Dermis blood vessel endothelial cell (primary cell): ENCODE results near the gene ACIN1. TPM values are rescaled to one million over a fixed set of nuclear protein-coding genes. Genes with fewer than 3 reads are reported as not detected.
"Not testable (repeated sequence)": the region's sequence is repeated elsewhere in the genome, so short reads cannot be mapped to it uniquely, and the experiment has no call there.

Experiments used
- DNase-seq: peaks from one replicate; pipeline ENCODE4 v3.0.0; 2010
- total RNA-seq: library from RNA; depleted of rRNA; stranded (reverse); fragments of >200 nt; gene quantifications from 2 replicates; pipeline ENCODE4 v1.2.3, GENCODE V29; 2014

The ACIN1 gene
- total RNA-seq, 1 donor from 2014 or later: 65.2 TPM

GRCh38 chr14:23035303-23036144, 59.4 kb downstream of the ACIN1 start:
- no peak for DNase-seq

GRCh38 chr14:23034498-23035302, 60.2 kb downstream of the ACIN1 start, which contains the start of gene PSMB5:
TSS of gene PSMB5 (minus strand) at chr14:23034900. CDS start at chr14:23034881, 19 bp downstream.
- DNase-seq: peak; percentile 98

GRCh38 chr14:23033801-23034497, 61.0 kb downstream of the ACIN1 start:
- DNase-seq: no peak

GRCh38 chr14:23033251-23033727, 61.6 kb downstream of the ACIN1 start:
- DNase-seq: no peak

GRCh38 chr14:23030936-23031335, 64.0 kb downstream of the ACIN1 start:
- DNase-seq: no peak

- peak; percentile 37 for DNase-seq
These were observed 66.1 kb downstream of the ACIN1 start for GRCh38 chr14:23028799-23029198.

GRCh38 chr14:23025151-23025814, 69.7 kb downstream of the ACIN1 start:
- peak; percentile 14 for DNase-seq

- no peak for DNase-seq
These were observed 70.3 kb downstream of the ACIN1 start for GRCh38 chr14:23024612-23025075.

- DNase-seq: no peak
These were observed 71.2 kb downstream of the ACIN1 start for GRCh38 chr14:23023795-23024152.

- no peak for DNase-seq
These were observed 71.7 kb downstream of the ACIN1 start for GRCh38 chr14:23023022-23023794.

- no peak for DNase-seq
These were observed 73.0 kb downstream of the ACIN1 start for GRCh38 chr14:23021889-23022442.

- no peak for DNase-seq
These were observed 73.5 kb downstream of the ACIN1 start for GRCh38 chr14:23021434-23021833.

- no peak for DNase-seq
These were observed 74.5 kb downstream of the ACIN1 start for GRCh38 chr14:23020143-23021128.

- DNase-seq: no peak
These were observed 76.8 kb downstream of the ACIN1 start for GRCh38 chr14:23018107-23018506.

- no peak for DNase-seq
These were observed 77.8 kb downstream of the ACIN1 start for GRCh38 chr14:23017091-23017490.

- DNase-seq: no peak
These were observed 79.3 kb downstream of the ACIN1 start for GRCh38 chr14:23015618-23016017.

GRCh38 chr14:23013749-23014054, 81.2 kb downstream of the ACIN1 start:
- DNase-seq: not testable (repeated sequence)

- no peak for DNase-seq
These were observed 81.7 kb downstream of the ACIN1 start for GRCh38 chr14:23013054-23013748.
